OCI-LY3 (cell line): Measurements from ENCODE around the gene SLC25A51.
A peak's percentile ranks its signal among the peaks of the same experiment; 100 is the strongest.

ENCODE experiments used
- H2AFZ ChIP-seq: fragments of 200-600, 300-600 bp; shearing (Covaris generic); 2 replicates; pipeline ENCODE4 v1.6.0; 2014; ENCODE audit warnings: antibody characterized with exemption, low read depth, low read length
- H3K27ac ChIP-seq: fragments of 200-600, 300-600 bp; sonication (generic); 2 replicates; pipeline ENCODE4 v1.5.1; 2014; ENCODE audit warnings: mild to moderate bottlenecking, low read length, moderate library complexity, mixed read lengths
- H3K27me3 ChIP-seq: fragments of 200-600, 300-600 bp; sonication (generic); 2 replicates; pipeline ENCODE4 v1.6.1; 2014; ENCODE audit warnings: low read depth, low read length, mixed read lengths
- H3K36me3 ChIP-seq: fragments of 200-600, 300-600 bp; sonication (generic); replicated peaks from 2 replicates; pipeline ENCODE3; 2014; ENCODE audit warnings: low read depth, low read length, mixed read lengths
- H3K4me1 ChIP-seq: fragments of 300-600, 200-600 bp; sonication (generic); 2 replicates; pipeline ENCODE4 v1.6.1; 2014; ENCODE audit warnings: low read length, mixed read lengths
- H3K4me2 ChIP-seq: fragments of 200-600, 300-600 bp; sonication (generic); 2 replicates; pipeline ENCODE4 v1.6.1; 2014; ENCODE audit warnings: low read length, mixed read lengths
- H3K4me3 ChIP-seq: fragments of 300-600, 200-600 bp; sonication (generic); 2 replicates; pipeline ENCODE4 v1.5.1; 2014; ENCODE audit warnings: antibody characterized with exemption, mild to moderate bottlenecking, low read length, moderate library complexity
- H3K79me2 ChIP-seq: fragments of 300-600, 200-600 bp; shearing (Covaris generic); 2 replicates; pipeline ENCODE4 v1.6.1; 2014; ENCODE audit warnings: mild to moderate bottlenecking, low read length, mixed read lengths
- H3K9ac ChIP-seq: fragments of 300-600, 200-600 bp; shearing (Covaris generic); 2 replicates; pipeline ENCODE4 v1.6.0; 2014; ENCODE audit warnings: mild to moderate bottlenecking, low read length, moderate library complexity
- H3K9me3 ChIP-seq: fragments of 200-600, 300-600 bp; shearing (Covaris generic); 2 replicates; pipeline ENCODE4 v1.6.1; 2014; ENCODE audit warnings: low read length, mixed read lengths; ENCODE audit not compliant: insufficient read depth
- H4K20me1 ChIP-seq: fragments of 200-600, 300-600 bp; sonication (generic); 2 replicates; pipeline ENCODE4 v1.6.1; 2016; ENCODE audit warnings: low read length, mixed read lengths; ENCODE audit not compliant: insufficient read depth
- EZH2phosphoT487 ChIP-seq: fragments of 200-600 bp; shearing (Covaris generic); IDR thresholded peaks from 2 replicates; pipeline ENCODE4 v1.6.1; 2018; ENCODE audit warnings: antibody characterized with exemption, mixed run types, low read depth
- TF ChIP-seq, protein P1 (sequence below): fragments of 200-600, 300-600 bp; sonication (generic); IDR thresholded peaks from 2 replicates; pipeline ENCODE4 v1.5.1; 2014; ENCODE audit warnings: antibody characterized with exemption, low read length, low read depth

The SLC25A51 gene

DNA sequence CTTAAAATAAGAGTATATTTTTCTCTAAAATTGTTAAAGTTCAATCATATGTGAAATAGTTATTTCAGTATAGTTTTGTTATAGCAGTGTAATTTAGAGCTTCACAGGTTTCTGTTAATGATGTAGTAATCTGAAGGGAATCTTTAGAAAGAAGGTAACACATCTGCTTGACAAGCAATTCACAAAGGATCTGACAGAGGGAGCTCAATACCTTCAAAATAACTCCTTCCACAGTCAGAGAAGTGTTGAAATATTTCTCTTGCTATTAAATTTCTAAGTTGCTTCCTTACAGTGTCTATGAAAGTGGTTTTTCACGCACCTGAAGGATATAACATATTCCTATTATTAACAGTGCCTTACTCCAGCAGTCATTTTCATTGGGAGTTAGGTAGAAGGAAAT lies 44.9 kb downstream of the SLC25A51 start:
- no peak for TF ChIP-seq EZH2phosphoT487
- TF ChIP-seq, protein P1, sequence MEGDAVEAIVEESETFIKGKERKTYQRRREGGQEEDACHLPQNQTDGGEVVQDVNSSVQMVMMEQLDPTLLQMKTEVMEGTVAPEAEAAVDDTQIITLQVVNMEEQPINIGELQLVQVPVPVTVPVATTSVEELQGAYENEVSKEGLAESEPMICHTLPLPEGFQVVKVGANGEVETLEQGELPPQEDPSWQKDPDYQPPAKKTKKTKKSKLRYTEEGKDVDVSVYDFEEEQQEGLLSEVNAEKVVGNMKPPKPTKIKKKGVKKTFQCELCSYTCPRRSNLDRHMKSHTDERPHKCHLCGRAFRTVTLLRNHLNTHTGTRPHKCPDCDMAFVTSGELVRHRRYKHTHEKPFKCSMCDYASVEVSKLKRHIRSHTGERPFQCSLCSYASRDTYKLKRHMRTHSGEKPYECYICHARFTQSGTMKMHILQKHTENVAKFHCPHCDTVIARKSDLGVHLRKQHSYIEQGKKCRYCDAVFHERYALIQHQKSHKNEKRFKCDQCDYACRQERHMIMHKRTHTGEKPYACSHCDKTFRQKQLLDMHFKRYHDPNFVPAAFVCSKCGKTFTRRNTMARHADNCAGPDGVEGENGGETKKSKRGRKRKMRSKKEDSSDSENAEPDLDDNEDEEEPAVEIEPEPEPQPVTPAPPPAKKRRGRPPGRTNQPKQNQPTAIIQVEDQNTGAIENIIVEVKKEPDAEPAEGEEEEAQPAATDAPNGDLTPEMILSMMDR: peak; percentile 22
- H2AFZ ChIP-seq: no peak overlapping the region
- H3K9ac ChIP-seq: no peak overlapping the region
- no peaks in the 10 kb centered on the region for H3K79me2 ChIP-seq
- H3K4me1 ChIP-seq: no peaks in the 10 kb centered on the region
- H3K4me3 ChIP-seq: no peak overlapping the region
- H3K27ac ChIP-seq: no peak overlapping the region
- H3K4me2 ChIP-seq: no peak overlapping the region
- no peaks in the 10 kb centered on the region for H4K20me1 ChIP-seq
- H3K9me3 ChIP-seq: no peaks in the 10 kb centered on the region
- peaks cover 37% of the 10 kb centered on the region for H3K36me3 ChIP-seq
- no peaks in the 10 kb centered on the region for H3K27me3 ChIP-seq

DNA sequence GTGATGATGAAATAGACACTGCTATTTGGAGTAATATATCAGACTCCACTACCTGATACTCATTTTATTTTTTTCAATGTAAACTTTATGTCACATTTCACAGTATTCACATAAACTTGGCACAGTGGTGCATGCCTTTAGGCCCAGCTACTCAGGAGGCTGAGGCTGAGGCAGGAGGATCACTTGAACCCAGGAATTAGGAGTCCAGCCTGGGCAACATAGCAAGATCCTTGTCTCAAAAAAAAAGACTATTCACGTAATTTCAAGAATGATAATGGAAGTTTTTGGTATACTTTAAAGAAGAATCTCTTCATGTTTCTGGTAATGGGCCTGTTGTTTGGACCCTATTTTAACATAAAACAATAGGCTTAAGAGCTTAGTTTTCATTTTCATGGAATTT lies 47.4 kb downstream of the SLC25A51 start:
- Histone ChIP-seq H3K9me3 (no peaks in the 10 kb centered on the region), H3K4me1 (no peaks in the 10 kb centered on the region), H4K20me1 (no peaks in the 10 kb centered on the region), H3K79me2 (no peaks in the 10 kb centered on the region), H3K36me3 (peaks cover 25% of the 10 kb centered on the region), H3K27me3 (no peaks in the 10 kb centered on the region), H3K4me3 (no peak overlapping the region), H2AFZ (no peak overlapping the region), H3K27ac (no peak overlapping the region), H3K9ac (no peak overlapping the region), H3K4me2 (no peak overlapping the region)
- TF ChIP-seq, protein P1: no peak
- no peak for TF ChIP-seq EZH2phosphoT487

GRCh38 chr9:37852222-37852621 lies 51.7 kb downstream of the SLC25A51 start:
- Histone ChIP-seq H3K4me2 (no peak overlapping the region), H3K9me3 (no peaks in the 10 kb centered on the region), H2AFZ (no peak overlapping the region), H3K27me3 (no peaks in the 10 kb centered on the region), H3K79me2 (no peaks in the 10 kb centered on the region), H3K36me3 (peaks cover 8% of the 10 kb centered on the region), H3K27ac (no peak overlapping the region), H3K4me1 (no peaks in the 10 kb centered on the region), H3K4me3 (no peak overlapping the region), H3K9ac (no peak overlapping the region), H4K20me1 (no peaks in the 10 kb centered on the region)
- TF ChIP-seq, protein P1: no peak
- TF ChIP-seq EZH2phosphoT487: no peak

- H3K27me3 ChIP-seq: no peaks in the 10 kb centered on the region
- H3K4me1 ChIP-seq: peaks cover 12% of the 10 kb centered on the region
- no peaks in the 10 kb centered on the region for H3K36me3 ChIP-seq
- H3K4me2 ChIP-seq: no peak overlapping the region
- no peaks in the 10 kb centered on the region for H3K9me3 ChIP-seq
- no peak for TF ChIP-seq EZH2phosphoT487
- TF ChIP-seq, protein P1: no peak
- H4K20me1 ChIP-seq: peaks cover 6% of the 10 kb centered on the region
- no peak overlapping the region for H2AFZ ChIP-seq
- H3K79me2 ChIP-seq: no peaks in the 10 kb centered on the region
- no peak overlapping the region for H3K4me3 ChIP-seq
- H3K27ac ChIP-seq: no peak overlapping the region
- H3K9ac ChIP-seq: no peak overlapping the region
These were observed 63.2 kb downstream of the SLC25A51 start for GRCh38 chr9:37840560-37841194.
